CD8-positive, alpha-beta memory T cell (primary cell): Measurements from ENCODE around the gene PTEN. TPM values are rescaled to one million over a fixed set of nuclear protein-coding genes. Genes with fewer than 3 reads are reported as not detected.

Source experiments
- CTCF ChIA-PET: fragments of 350-600 bp; sonication (Branson Sonifier 250); formaldehyde crosslinking; loops from one replicate; lab custom pipeline; 2021; ENCODE audit warnings: antibody characterized with exemption; lab: Charles Lee
- POLR2A ChIA-PET: fragments of 350-600 bp; sonication (Branson Sonifier 250); formaldehyde crosslinking; loops from one replicate; lab custom pipeline; 2021; ENCODE audit warnings: antibody characterized with exemption; lab: Charles Lee
- DNase-seq, 5 donors: peaks; one replicate each; pipeline versions ENCODE4 v3.0.0 to v3.0.0-alpha.2; 2020 to 2022; ENCODE audit warnings: mixed read lengths in 1 of 5
- H3K27ac ChIP-seq: one replicate; pipeline ENCODE4 v1.7.0; 2013; ENCODE audit warnings: low read depth, mild to moderate bottlenecking, low read length, moderate library complexity
- H3K27me3 ChIP-seq: 2 replicates; pipeline ENCODE4 v1.7.0; 2013; ENCODE audit warnings: low read length, mild to moderate bottlenecking; ENCODE audit not compliant: insufficient read depth, poor library complexity, severe bottlenecking
- H3K36me3 ChIP-seq: 2 replicates; pipeline ENCODE4 v1.7.0; 2013; ENCODE audit warnings: mild to moderate bottlenecking, low read length, moderate library complexity; ENCODE audit not compliant: insufficient read depth
- H3K4me1 ChIP-seq: 2 replicates; pipeline ENCODE4 v1.7.0; 2013; ENCODE audit warnings: mild to moderate bottlenecking, low read length, moderate library complexity; ENCODE audit not compliant: insufficient read depth
- H3K4me3 ChIP-seq: 2 replicates; pipeline ENCODE4 v1.7.0; 2013; ENCODE audit warnings: mild to moderate bottlenecking, low read length
- H3K9me3 ChIP-seq: 2 replicates; pipeline ENCODE4 v1.7.0; 2013; ENCODE audit warnings: mild to moderate bottlenecking, low read length
- H3K27ac Mint-ChIP-seq, 8 donors: one replicate each; pipeline ENCODE4 v1.8.0; 2020 to 2021; ENCODE audit warnings: mixed read lengths in 8 of 8, mild to moderate bottlenecking in 6 of 8, inconsistent platforms in 3 of 8, moderate library complexity in 3 of 8
- H3K27me3 Mint-ChIP-seq, 2 donors: one replicate each; pipeline ENCODE4 v1.8.0; 2020 to 2021; ENCODE audit warnings: mixed read lengths in 2 of 2, mild to moderate bottlenecking in 1 of 2, moderate library complexity in 1 of 2
- H3K36me3 Mint-ChIP-seq, 3 donors: one replicate each; pipeline ENCODE4 v1.8.0; 2020 to 2021; ENCODE audit warnings: mixed read lengths in 3 of 3, inconsistent platforms in 1 of 3, mild to moderate bottlenecking in 1 of 3
- H3K4me1 Mint-ChIP-seq, 3 donors: one replicate each; pipeline ENCODE4 v1.8.0; 2020 to 2021; ENCODE audit warnings: mixed read lengths in 3 of 3, inconsistent platforms in 1 of 3, mild to moderate bottlenecking in 1 of 3
- H3K4me3 Mint-ChIP-seq, 7 donors: one replicate each; pipeline ENCODE4 v1.8.0; 2020 to 2021; ENCODE audit warnings: mixed read lengths in 7 of 7, mild to moderate bottlenecking in 6 of 7, moderate library complexity in 4 of 7, inconsistent platforms in 2 of 7
- H3K9me3 Mint-ChIP-seq, 5 donors: one replicate each; pipeline ENCODE4 v1.8.0; 2020 to 2022; ENCODE audit warnings: mixed read lengths in 5 of 5, mild to moderate bottlenecking in 3 of 5, moderate library complexity in 2 of 5, inconsistent platforms in 1 of 5
- polyA plus RNA-seq: library from polyadenylated mRNA; unstranded; fragments of 300-500 nt; fragmentation: Illumina TruSeq; gene quantifications from one replicate; pipeline ENCODE4 v1.2.3, GENCODE V29; 2021
- total RNA-seq, 2 experiments: library from RNA; stranded (reverse); gene quantifications; one replicate each; pipeline ENCODE4 v1.2.3, GENCODE V29; 2021

The PTEN gene
- total and polyA plus RNA-seq, 3 experiments from 2014 or later, result 29.1 to 50.6 (median 49.5) TPM

DNA sequence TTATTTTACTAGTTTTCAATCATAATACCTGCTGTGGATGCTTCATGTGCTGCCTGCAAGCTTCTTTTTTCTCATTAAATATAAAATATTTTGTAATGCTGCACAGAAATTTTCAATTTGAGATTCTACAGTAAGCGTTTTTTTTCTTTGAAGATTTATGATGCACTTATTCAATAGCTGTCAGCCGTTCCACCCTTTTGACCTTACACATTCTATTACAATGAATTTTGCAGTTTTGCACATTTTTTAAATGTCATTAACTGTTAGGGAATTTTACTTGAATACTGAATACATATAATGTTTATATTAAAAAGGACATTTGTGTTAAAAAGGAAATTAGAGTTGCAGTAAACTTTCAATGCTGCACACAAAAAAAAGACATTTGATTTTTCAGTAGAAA, 103.0 kb downstream of the PTEN start:
- peak overlapping the region in 1 of 8 donors; percentile 8 for H3K27ac Mint-ChIP-seq
- no peak for DNase-seq
- Histone ChIP-seq H3K36me3 (peaks cover 1% of the 10 kb centered on the region), H3K4me1 (no peaks in the 10 kb centered on the region), H3K9me3 (no peaks in the 10 kb centered on the region), H3K27me3 (no peaks in the 10 kb centered on the region), H3K27ac (no peak overlapping the region), H3K4me3 (no peak overlapping the region)
- no peaks in the 10 kb centered on the region for H3K9me3 Mint-ChIP-seq
- no peaks in the 10 kb centered on the region for H3K27me3 Mint-ChIP-seq
- H3K4me3 Mint-ChIP-seq, result no peak overlapping the region
- H3K4me1 Mint-ChIP-seq, result peaks cover 0 to 6% (median 2%) of the 10 kb centered on the region in 3 donors
- CTCF ChIA-PET, result no interaction called here
- peaks cover 4 to 32% (median 7%) of the 10 kb centered on the region in 3 donors for H3K36me3 Mint-ChIP-seq
- POLR2A ChIA-PET, result interaction anchor here (0.5 kb wide), 1 partner anchor 147 kb away, joined by 3 read pairs; no protein-coding TSS in a partner anchor

GRCh38 chr10:87973635-87974034, 110.2 kb downstream of the PTEN start:
- Mint-ChIP-seq H3K27me3 (peaks cover 0 to 1% of the 10 kb centered on the region in 2 donors), H3K27ac (no peak overlapping the region), H3K4me3 (no peak overlapping the region), H3K9me3 (no peaks in the 10 kb centered on the region), H3K36me3 (no peaks in the 10 kb centered on the region), H3K4me1 (peaks cover 0 to 7% (median 3%) of the 10 kb centered on the region in 3 donors)
- Histone ChIP-seq H3K27me3 (no peaks in the 10 kb centered on the region), H3K9me3 (no peaks in the 10 kb centered on the region), H3K4me1 (no peaks in the 10 kb centered on the region), H3K36me3 (no peaks in the 10 kb centered on the region), H3K27ac (no peak overlapping the region), H3K4me3 (no peak overlapping the region)
- CTCF ChIA-PET, result no interaction called here
- POLR2A ChIA-PET, result no interaction called here
- no peak for DNase-seq

DNA sequence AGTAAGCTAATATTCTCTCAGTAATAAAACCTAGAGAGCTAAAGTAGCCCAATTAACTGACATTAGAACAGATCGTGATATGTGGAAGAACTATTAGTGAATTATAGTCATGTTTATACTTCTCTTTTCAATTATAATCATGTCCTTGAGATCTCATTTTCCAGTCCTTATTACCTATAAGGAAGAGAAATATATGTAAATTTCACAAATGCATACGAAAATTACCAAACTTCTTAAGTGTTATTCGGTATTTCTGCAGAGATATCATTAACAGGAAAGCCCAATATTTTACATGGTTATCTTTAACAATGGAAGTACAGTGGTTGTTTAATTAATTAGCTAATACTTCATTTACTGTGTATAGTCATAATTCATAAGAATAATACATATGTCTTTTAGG, 110.7 kb downstream of the PTEN start:
- H3K27me3 ChIP-seq, result no peaks in the 10 kb centered on the region
- H3K9me3 Mint-ChIP-seq, result no peaks in the 10 kb centered on the region
- H3K27ac Mint-ChIP-seq, result no peak overlapping the region
- no peaks in the 10 kb centered on the region for H3K9me3 ChIP-seq
- ChIA-PET POLR2A (no interaction called here), CTCF (no interaction called here)
- H3K4me3 Mint-ChIP-seq, result no peak overlapping the region
- H3K4me1 ChIP-seq, result no peaks in the 10 kb centered on the region
- H3K4me1 Mint-ChIP-seq, result peaks cover 0 to 7% (median 3%) of the 10 kb centered on the region in 3 donors
- no peak overlapping the region for H3K4me3 ChIP-seq
- no peak overlapping the region for H3K27ac ChIP-seq
- peaks cover 0 to 1% of the 10 kb centered on the region in 2 donors for H3K27me3 Mint-ChIP-seq
- no peak for DNase-seq
- no peaks in the 10 kb centered on the region for H3K36me3 Mint-ChIP-seq
- no peaks in the 10 kb centered on the region for H3K36me3 ChIP-seq

- peaks cover 0 to 7% (median 3%) of the 10 kb centered on the region in 3 donors for H3K4me1 Mint-ChIP-seq
- Histone ChIP-seq H3K27ac (no peak overlapping the region), H3K4me3 (no peak overlapping the region), H3K36me3 (no peaks in the 10 kb centered on the region), H3K4me1 (no peaks in the 10 kb centered on the region), H3K27me3 (no peaks in the 10 kb centered on the region), H3K9me3 (no peaks in the 10 kb centered on the region)
- no peak for DNase-seq
- no peaks in the 10 kb centered on the region for H3K36me3 Mint-ChIP-seq
- ChIA-PET CTCF (no interaction called here), POLR2A (no interaction called here)
- no peak overlapping the region for H3K27ac Mint-ChIP-seq
- no peaks in the 10 kb centered on the region for H3K9me3 Mint-ChIP-seq
- H3K27me3 Mint-ChIP-seq, result peaks cover 0 to 1% of the 10 kb centered on the region in 2 donors
- H3K4me3 Mint-ChIP-seq, result no peak overlapping the region
Observed at GRCh38 chr10:87974769-87975168, 111.3 kb downstream of the PTEN start.

- DNase-seq, result no peak
- H3K27me3 Mint-ChIP-seq, result peaks cover 0 to 1% of the 10 kb centered on the region in 2 donors
- H3K4me1 Mint-ChIP-seq, result peaks cover 0 to 7% (median 3%) of the 10 kb centered on the region in 3 donors
Observed at GRCh38 chr10:87976101-87976743, 112.8 kb downstream of the PTEN start.

GRCh38 chr10:87978166-87978565, 114.7 kb downstream of the PTEN start:
- no peaks in the 10 kb centered on the region for H3K36me3 ChIP-seq
- H3K4me1 ChIP-seq, result no peaks in the 10 kb centered on the region
- no peak overlapping the region for H3K4me3 ChIP-seq
- no peaks in the 10 kb centered on the region for H3K9me3 ChIP-seq
- no peaks in the 10 kb centered on the region for H3K27me3 ChIP-seq
- no peaks in the 10 kb centered on the region for H3K9me3 Mint-ChIP-seq
- H3K27me3 Mint-ChIP-seq, result peaks cover 0 to 7% of the 10 kb centered on the region in 2 donors
- peaks cover 0 to 7% (median 3%) of the 10 kb centered on the region in 3 donors for H3K4me1 Mint-ChIP-seq
- H3K27ac ChIP-seq, result no peak overlapping the region
- no peaks in the 10 kb centered on the region for H3K36me3 Mint-ChIP-seq
- POLR2A ChIA-PET, result no interaction called here
- H3K4me3 Mint-ChIP-seq, result no peak overlapping the region
- no peak for DNase-seq
- CTCF ChIA-PET, result interaction anchor here (1.0 kb wide), 1 partner anchor 8 kb away, joined by 3 read pairs; no protein-coding TSS in a partner anchor
- no peak overlapping the region for H3K27ac Mint-ChIP-seq

More at GRCh38 chr10:87976101-87976743, 112.8 kb downstream of the PTEN start:
- H3K36me3 ChIP-seq, result no peaks in the 10 kb centered on the region
- H3K9me3 Mint-ChIP-seq, result no peaks in the 10 kb centered on the region
- H3K4me3 ChIP-seq, result no peak overlapping the region
- no peaks in the 10 kb centered on the region for H3K9me3 ChIP-seq
- no peak overlapping the region for H3K27ac Mint-ChIP-seq
- no peaks in the 10 kb centered on the region for H3K4me1 ChIP-seq
- ChIA-PET POLR2A (no interaction called here), CTCF (no interaction called here)
- H3K4me3 Mint-ChIP-seq, result no peak overlapping the region
- H3K36me3 Mint-ChIP-seq, result no peaks in the 10 kb centered on the region
- no peaks in the 10 kb centered on the region for H3K27me3 ChIP-seq
- H3K27ac ChIP-seq, result no peak overlapping the region

DNA sequence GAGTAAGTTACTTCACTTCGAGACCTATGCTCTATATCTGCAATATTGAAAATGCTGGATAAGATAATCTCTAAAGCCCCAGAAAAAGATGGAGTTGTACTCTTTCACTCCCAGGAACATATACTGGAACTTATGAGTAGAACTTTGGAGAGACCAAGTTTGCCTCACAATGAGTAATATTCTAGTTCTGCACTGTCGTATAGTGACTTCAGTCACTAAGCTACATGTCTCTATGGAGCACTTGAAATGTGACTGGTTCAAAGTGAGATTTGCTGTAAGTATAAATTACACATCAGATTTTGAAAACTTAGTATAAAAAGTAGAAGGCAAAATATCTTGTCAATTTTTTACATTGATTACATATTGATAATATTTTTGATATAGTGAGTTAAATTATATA, 116.4 kb downstream of the PTEN start:
- no peaks in the 10 kb centered on the region for H3K27me3 ChIP-seq
- Mint-ChIP-seq H3K4me3 (no peak overlapping the region), H3K4me1 (peaks cover 0 to 7% (median 0%) of the 10 kb centered on the region in 3 donors), H3K36me3 (peaks cover 0 to 12% (median 0%) of the 10 kb centered on the region in 3 donors), H3K9me3 (no peaks in the 10 kb centered on the region), H3K27me3 (peaks cover 6 to 9% of the 10 kb centered on the region in 2 donors), H3K27ac (no peak overlapping the region)
- ChIA-PET CTCF (no interaction called here), POLR2A (no interaction called here)
- no peaks in the 10 kb centered on the region for H3K9me3 ChIP-seq
- no peak for DNase-seq
- H3K4me1 ChIP-seq, result no peaks in the 10 kb centered on the region
- H3K4me3 ChIP-seq, result no peak overlapping the region
- H3K27ac ChIP-seq, result no peak overlapping the region
- H3K36me3 ChIP-seq, result no peaks in the 10 kb centered on the region

- Mint-ChIP-seq H3K9me3 (no peaks in the 10 kb centered on the region), H3K4me3 (no peak overlapping the region), H3K36me3 (peaks cover 0 to 15% (median 0%) of the 10 kb centered on the region in 3 donors), H3K27me3 (peaks cover 6 to 7% of the 10 kb centered on the region in 2 donors), H3K27ac (no peak overlapping the region), H3K4me1 (no peaks in the 10 kb centered on the region)
- no peaks in the 10 kb centered on the region for H3K27me3 ChIP-seq
- no peaks in the 10 kb centered on the region for H3K36me3 ChIP-seq
- H3K4me3 ChIP-seq, result no peak overlapping the region
- no peaks in the 10 kb centered on the region for H3K9me3 ChIP-seq
- ChIA-PET POLR2A (no interaction called here), CTCF (no interaction called here)
- no peaks in the 10 kb centered on the region for H3K4me1 ChIP-seq
- no peak for DNase-seq
- no peak overlapping the region for H3K27ac ChIP-seq
Observed at GRCh38 chr10:87983716-87984115, 120.3 kb downstream of the PTEN start.
